Activated CD8-positive, alpha-beta memory T cell treated with anti-CD3 and anti-CD28 coated beads, Interleukin-2, amount 50 U/mL, for 48 hours (primary cell): ENCODE data around the gene TRIM56.

Experiments used
- DNase-seq: peaks from one replicate; pipeline ENCODE4 v3.0.0-alpha.2; 2020

The TRIM56 gene

GRCh38 chr7:101134399-101134980 lies 49.2 kb downstream of the TRIM56 start:
- no peak for DNase-seq

DNA sequence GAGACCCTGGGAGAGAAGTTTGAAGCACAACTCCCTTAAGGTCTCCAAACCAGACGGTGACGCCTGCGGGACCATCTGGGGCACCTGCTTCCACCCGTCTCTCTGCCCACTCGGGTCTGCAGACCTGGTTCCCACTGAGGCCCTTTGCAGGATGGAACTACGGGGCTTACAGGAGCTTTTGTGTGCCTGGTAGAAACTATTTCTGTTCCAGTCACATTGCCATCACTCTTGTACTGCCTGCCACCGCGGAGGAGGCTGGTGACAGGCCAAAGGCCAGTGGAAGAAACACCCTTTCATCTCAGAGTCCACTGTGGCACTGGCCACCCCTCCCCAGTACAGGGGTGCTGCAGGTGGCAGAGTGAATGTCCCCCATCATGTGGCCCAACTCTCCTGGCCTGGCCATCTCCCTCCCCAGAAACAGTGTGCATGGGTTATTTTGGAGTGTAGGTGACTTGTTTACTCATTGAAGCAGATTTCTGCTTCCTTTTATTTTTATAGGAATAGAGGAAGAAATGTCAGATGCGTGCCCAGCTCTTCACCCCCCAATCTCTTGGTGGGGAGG lies 52.5 kb downstream of the TRIM56 start:
- DNase-seq: no peak

GRCh38 chr7:101138213-101138870 lies 53.1 kb downstream of the TRIM56 start:
- peak; percentile 86 for DNase-seq

- no peak for DNase-seq
Measured at GRCh38 chr7:101140339-101140699, 55.0 kb downstream of the TRIM56 start.

DNA sequence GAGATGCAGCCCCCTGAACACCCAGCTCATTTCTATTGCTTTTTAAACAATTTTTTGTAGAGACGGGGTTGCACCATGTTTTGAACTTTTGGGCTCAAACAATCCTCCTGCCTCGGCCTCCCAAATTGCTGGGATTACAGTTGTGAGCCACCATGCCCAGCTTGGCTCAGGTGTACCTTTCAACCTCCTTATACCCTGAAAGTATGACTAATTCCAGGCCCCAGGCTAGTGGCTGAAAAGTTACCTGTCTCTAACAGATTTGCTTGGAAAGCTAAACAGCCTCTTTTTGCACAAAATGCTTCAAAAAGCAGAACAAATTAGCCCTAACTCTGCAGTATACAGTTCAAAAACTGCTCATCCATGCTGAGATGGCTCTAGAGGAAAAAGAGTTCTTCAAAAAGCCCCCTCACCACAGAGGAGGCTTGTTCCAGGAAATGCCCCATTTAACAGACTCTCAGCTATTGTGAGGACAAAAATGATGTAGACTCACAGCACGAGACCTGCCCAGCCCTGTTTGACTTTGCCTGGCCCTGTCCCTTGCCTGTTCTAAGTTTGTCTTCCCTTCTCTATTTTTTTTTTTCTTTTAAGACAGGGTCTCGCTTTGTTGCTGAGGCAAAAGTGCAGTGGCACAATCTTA lies 55.6 kb downstream of the TRIM56 start:
- DNase-seq: no peak
